Activated CD8-positive, alpha-beta memory T cell treated with anti-CD3 and anti-CD28 coated beads, Interleukin-2, amount 50 U/mL, for 4 hours (primary cell): Measurements from ENCODE around the gene PCNT.

Experiments
- DNase-seq: peaks from one replicate; pipeline ENCODE4 v3.0.0-alpha.2; 2020

Gene PCNT

DNA sequence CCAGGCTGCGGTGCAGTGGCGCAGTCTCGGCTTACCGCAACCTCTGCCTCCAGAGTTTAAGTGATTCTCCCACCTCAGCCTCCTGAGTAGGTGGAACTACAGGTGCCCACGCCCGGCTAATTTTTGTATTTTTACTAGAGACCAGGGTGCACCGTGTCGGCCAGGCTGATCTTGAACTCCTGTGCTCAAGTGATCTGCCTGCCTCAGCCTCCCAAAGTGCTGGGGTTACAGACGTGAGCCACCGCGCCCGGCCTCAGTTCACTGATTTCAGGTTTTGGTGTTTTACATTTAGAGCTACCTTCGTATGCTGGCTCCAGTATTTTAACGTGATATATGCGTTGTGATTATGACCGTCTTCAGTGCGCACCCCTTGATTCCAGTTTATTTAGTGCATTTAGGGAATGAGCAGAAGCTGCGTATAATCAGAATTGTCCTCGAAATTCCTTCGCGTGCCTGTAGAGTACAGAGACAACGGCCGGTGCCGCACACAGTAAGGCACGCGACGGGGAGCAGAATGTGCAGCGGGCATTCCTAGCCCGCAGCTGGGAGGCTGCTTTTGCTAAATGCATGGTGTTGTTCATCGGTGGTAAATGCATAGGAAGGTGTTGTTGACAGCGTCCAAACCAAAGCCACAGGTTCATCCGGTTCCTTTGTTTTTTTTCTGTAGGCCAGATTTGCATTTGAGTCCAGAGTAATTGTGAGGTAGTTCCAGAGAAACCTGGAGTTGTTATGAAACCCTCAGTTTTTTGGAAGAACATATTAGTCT, 85.9 kb downstream of the PCNT start:
- no peak for DNase-seq

- no peak for DNase-seq
Observed at GRCh38 chr21:46410516-46410915, 86.6 kb downstream of the PCNT start.

- no peak for DNase-seq
Observed at GRCh38 chr21:46411236-46411635, 87.3 kb downstream of the PCNT start.

DNA sequence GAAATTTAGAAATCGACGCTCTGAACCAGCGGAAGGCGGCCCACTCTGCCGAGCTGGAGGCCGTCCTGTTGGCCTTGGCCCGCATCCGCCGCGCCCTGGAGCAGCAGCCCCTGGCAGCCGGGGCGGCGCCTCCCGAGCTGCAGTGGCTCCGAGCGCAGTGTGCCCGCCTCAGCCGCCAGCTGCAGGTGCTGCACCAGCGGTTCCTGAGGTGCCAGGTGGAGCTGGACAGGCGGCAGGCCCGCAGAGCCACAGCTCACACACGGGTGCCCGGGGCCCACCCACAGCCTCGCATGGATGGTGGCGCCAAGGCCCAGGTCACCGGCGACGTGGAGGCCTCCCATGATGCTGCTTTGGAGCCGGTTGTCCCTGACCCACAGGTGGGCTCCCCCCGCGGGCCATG, 87.7 kb downstream of the PCNT start:
- DNase-seq = no peak

- no peak for DNase-seq
Observed at GRCh38 chr21:46412521-46413364, 88.8 kb downstream of the PCNT start.

- DNase-seq = no peak
Observed at GRCh38 chr21:46413365-46413696, 89.4 kb downstream of the PCNT start.

GRCh38 chr21:46414965-46415275, 91.0 kb downstream of the PCNT start:
- DNase-seq = no peak

DNA sequence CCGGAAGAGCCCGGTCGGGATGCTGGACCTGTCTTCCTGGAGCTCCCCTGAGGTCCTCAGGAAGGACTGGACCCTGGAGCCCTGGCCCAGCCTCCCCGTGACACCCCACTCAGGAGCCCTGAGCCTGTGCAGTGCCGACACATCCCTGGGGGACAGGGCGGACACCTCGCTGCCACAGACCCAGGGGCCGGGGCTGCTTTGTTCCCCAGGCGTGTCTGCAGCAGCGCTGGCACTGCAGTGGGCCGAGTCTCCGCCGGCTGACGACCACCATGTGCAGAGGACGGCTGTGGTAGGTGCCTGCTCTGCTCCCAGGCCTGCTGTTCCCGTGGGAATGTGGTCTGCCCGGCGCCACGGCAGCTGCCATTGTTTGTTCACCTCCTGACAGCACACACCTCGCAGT, 92.6 kb downstream of the PCNT start:
- no peak for DNase-seq

DNA sequence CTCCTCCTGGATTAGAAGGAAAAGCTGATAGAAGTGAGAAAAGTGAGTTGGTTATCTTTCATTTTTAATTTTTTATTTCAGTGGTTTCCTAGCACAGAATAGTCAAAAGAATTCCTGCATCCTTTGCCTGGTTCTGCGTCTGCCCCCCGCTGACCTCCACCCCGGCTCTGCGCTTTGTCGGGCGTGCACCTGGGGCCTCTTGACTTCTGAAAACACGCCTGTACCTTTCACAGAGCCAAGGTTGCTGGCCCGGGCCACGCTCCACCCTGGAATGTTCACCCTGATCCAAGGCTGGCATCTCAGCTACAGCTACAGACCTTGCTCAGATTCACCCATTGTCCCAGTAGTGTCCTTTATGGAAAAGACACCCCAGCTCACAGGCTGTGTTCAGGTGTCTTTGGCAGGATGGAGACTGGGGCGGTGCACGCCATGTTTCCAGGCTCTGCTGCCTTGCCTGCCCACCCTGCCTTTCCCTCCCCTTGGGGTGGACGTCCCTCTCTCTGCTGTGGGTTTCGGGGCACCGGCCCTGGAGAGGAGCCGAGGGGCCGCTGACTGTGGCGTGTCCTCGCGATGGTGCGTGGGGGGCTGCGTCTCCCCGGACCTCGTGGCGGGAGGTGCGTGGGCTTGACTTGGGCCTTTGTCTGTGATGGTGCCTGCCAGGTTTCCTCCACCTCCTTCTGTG, 94.5 kb downstream of the PCNT start:
- no peak for DNase-seq

DNA sequence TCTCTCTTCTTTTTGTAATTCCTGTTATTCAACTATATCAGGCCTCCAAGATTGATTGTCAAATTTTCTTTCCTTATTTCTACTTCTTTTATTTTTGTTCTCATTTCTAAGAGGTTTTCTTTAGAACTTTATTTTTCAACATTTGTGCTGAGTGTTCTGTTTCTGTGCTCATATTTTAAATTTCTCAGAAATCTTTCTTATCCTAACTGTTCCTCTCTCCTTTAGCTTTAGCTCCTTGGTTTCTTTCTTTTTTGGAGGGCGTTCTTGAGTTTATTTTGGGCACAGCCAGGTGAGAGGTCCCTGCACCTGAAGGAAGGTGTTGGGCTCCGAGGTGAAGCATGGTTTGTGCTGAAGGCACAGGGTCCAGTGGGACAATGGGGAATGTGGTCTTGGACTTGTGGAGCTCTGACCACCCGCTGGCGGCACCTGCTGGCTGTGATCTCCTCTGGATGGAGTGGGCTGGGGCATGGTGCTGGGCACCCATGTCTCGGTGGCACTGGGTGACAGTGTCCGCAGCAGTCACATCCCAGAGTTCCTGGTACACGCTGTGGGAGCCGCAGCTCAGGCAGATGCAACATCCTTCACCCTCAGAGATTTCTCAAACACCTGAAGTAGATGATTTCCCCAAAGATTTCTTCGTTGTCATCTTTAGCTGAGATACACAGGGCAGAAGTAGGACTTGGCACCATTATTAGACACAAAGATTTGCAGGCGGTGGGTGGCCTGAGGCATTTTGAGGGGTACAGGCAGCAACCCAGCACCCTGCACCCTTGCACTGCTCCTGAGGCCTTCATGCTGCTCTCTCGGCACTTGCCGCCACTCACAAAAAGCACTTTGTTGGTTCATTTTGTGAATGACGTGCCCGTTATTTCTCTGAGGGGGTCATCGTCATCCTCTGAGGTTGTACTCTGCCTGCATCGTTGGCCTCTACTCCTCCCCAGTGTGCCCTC, 96.6 kb downstream of the PCNT start:
- no peak for DNase-seq

GRCh38 chr21:46421191-46421750, 97.3 kb downstream of the PCNT start:
- no peak for DNase-seq

- no peak for DNase-seq
Observed at GRCh38 chr21:46421756-46422555, 98.0 kb downstream of the PCNT start.

GRCh38 chr21:46422636-46423241, 98.8 kb downstream of the PCNT start:
- DNase-seq = no peak

DNA sequence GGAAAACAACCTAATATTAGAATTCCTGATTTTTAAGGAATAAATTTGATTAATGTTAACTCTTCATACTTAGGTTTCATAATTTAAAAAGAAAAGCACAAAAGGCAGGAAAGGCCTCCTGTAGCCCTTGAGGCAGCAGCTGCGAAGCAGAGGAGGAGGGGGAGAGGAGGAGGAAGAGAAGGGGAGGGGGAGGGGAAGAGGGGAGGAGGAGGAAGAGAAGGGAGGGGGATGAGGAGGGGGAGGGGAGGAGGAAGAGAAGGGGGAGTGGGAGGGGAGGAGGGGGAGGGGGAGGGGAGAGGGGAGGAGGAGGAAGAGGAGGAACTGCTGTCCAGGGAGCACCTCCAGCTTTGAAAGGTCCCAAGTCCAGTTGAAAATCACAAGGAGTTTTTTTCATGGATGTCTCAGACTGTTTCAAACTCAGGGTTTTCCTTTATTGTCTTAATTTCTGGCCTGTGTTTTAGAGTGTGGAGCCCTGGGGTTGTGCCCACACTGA, 99.6 kb downstream of the PCNT start:
- no peak for DNase-seq

DNA sequence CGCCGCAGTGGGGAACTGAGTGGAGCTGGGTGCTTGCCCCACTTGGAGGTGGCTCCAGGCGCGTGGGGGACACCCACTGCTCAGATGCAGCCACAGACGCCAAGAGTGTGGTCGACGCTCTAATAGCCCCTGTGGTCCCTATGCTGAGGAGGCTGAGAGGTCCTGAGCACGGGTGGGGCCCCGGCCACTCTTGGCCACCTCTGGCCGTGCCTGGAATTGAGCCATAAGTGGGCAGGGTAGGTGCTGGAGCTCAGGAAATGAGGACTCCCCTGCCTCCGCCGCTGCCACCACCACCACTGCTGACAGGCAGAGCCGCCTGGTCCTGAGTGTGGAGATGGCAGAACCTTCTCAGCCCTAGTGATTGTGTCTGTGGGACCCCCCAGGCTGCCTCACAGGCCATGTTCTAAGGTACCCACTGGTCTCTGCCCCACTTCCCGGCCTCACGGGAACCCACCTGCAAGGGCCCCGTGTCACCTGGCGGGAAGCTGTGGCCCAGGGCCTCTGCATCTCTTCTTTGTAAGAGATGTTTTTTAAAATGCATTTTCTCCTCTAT, 100.2 kb downstream of the PCNT start:
- DNase-seq = peak; percentile 32

DNA sequence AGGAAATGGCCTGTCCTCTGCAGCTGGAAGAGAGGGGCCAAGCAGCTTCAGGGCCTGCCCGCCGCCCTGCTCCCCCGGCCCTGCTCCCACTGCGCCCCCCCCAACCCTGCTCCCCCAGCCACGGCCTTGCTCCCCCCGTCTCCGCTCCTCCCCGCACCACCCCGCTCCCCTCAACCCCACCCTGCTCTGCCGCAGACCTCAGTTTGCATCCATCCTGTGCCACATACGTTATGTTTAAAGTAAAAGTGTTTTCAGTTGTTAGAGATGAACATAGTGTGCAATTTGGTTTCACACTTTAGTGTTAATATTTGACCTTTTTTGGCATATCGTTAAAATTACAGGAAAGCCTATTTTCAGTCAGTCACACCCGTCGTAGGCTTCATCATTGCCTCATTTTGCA, 100.7 kb downstream of the PCNT start:
- peak; percentile 31 for DNase-seq

DNA sequence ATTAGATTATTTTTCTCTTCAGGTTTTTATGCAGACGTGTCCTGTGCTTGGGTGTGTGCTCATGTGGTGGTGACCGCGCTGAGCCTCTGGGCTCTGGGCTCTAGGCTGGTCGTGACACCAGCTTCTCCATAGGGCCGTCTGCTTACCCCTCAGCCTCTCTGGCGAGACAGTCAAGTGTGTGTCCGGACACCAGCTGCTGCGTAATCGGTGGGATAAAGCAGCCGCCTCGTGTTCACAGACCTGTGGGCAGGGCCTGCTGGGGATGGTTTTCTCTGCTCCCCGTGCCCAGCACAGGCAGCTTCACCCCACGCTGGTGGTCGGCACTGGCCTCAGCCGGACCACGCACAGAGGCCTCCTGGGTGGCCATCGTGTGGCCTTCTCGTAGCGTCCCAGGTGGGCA, 101.1 kb downstream of the PCNT start:
- no peak for DNase-seq

DNA sequence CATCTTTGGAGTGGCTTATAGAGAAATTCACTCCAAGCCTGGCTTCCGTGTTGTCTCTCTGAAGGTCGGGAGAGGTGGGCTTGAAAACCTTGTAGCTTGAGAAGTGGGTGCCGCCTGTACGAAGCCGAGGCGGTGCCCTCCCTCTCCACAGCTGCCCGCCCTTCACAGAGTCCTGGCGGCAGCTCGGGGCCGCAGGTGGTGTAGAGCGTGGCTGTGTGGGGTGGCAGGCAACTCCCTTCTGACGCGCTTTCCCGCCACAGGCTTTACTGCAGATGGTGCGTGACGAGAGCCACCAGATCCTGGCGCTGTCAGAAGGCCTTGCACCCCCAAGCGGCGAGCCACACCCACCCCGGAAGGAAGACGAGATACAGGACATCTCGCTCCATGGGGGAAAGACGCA, 101.6 kb downstream of the PCNT start:
- DNase-seq = peak; percentile 62

DNA sequence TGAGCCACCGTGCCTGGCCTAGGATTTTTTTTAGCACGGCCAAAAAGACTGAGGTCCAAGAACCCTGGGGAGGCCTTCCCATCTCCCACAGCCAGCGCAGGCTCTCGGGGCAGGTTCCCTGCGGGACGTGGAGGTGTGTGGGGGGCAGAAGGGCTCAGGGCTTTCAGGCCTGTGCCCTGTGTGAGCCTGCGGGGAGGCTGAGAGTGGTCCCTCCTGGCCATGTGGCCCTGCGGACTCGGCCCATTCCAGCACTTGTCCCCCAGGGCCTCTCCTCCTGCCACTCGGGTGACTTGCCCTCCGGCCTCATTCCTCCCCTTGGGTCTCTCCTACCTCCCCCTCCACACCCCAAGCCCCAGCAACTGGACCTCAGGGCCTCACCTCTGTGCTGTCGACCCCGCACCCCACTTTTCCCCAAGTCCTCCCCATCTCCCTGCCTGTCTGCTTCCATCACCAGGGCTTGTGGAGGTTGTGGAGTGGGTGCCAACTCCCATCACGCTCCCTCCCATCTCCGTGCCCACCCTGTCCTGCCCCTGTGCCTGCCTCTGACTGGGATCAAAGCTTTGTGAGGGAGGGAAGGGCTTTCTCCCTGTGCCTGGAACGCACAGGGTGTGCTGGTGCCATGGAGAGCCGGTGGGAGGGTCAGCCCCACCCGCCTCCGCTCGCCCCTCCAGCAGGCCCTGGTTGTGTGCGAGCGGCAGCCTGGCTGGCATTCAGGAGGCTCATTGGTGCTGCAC, 102.5 kb downstream of the PCNT start:
- no peak for DNase-seq

DNA sequence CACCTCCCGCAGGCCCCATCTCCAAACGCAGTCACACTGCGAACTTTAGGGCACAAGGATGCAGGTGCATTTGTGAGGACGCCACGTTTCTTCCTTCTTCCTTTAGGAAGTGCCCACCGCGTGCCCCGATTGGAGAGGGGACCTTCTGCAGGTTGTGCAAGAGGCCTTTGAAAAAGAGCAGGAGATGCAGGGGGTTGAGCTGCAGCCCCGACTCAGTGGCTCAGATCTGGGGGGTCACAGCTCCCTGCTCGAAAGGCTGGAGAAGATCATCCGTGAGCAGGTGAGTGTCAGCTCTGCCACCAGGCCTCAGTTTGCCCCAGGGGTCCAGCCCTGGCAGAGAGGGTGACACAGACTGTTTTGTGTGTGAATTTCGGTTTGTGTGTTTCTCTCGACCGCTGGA, 103.6 kb downstream of the PCNT start:
- no peak for DNase-seq
